Natural killer cell treated with Interleukin-12 subunit alpha and Interleukin-12 subunit beta and Interleukin-15 and Interleukin-18, amount 100 ng/mL, for 72 hours (primary cell): Measurements from ENCODE around the gene NFE2L2. TPM values are rescaled to one million over a fixed set of nuclear protein-coding genes. Genes with fewer than 3 reads are reported as not detected.
"Not testable (repeated sequence)": the region's sequence is repeated elsewhere in the genome, so short reads cannot be mapped to it uniquely, and the experiment has no call there.

ENCODE experiments used
- ATAC-seq, 2 donors: fragments of 150-1000 bp; cut with Tn5 transposase in 1 of 2; sonication (Bioruptor Pico), chemical (Tn5 transposase) in 1 of 2; 2 replicates each; pipeline ENCODE4 v1.10.0; 2021
- DNase-seq: peaks from one replicate; pipeline ENCODE4 v3.0.0; 2022; ENCODE audit warnings: low spot score
- H3K27ac Mint-ChIP-seq, 2 donors: 1 replicate in 1 of 2; 2 replicates in 1 of 2; pipeline ENCODE4 v1.8.0; 2022; ENCODE audit warnings: mixed read lengths in 2 of 2, mild to moderate bottlenecking in 1 of 2, moderate library complexity in 1 of 2
- H3K27me3 Mint-ChIP-seq, 2 donors: 1 replicate in 1 of 2; 2 replicates in 1 of 2; pipeline ENCODE4 v1.8.0; 2022; ENCODE audit warnings: mixed read lengths in 2 of 2
- H3K36me3 Mint-ChIP-seq: one replicate; pipeline ENCODE4 v1.8.0; 2022; ENCODE audit warnings: mixed read lengths
- H3K4me1 Mint-ChIP-seq, 2 donors: 1 replicate in 1 of 2; 2 replicates in 1 of 2; pipeline ENCODE4 v1.8.0; 2022; ENCODE audit warnings: low read depth in 2 of 2, mixed read lengths in 2 of 2, mild to moderate bottlenecking in 1 of 2
- H3K4me3 Mint-ChIP-seq: one replicate; pipeline ENCODE4 v1.8.0; 2022; ENCODE audit warnings: mixed read lengths
- H3K9me3 Mint-ChIP-seq: 2 replicates; pipeline ENCODE4 v1.8.0; 2022; ENCODE audit warnings: mixed read lengths
- total RNA-seq, 2 donors: library from RNA; stranded (reverse); gene quantifications; one replicate each; pipeline ENCODE4 v1.2.3, GENCODE V29; 2022

NFE2L2 gene
- total RNA-seq, 2 donors from 2014 or later: 71.2 to 96.6 TPM

- Mint-ChIP-seq H3K4me1 (peaks cover 38 to 53% of the 10 kb centered on the region in 2 donors), H3K27ac (peak overlapping the region; percentile 48 to 82), H3K4me3 (no peak overlapping the region), H3K27me3 (no peaks in the 10 kb centered on the region), H3K9me3 (no peaks in the 10 kb centered on the region), H3K36me3 (peaks cover 40% of the 10 kb centered on the region)
- DNase-seq (no peak), ATAC-seq (no peak)
Observed at GRCh38 chr2:177229442-177230242, 34.9 kb downstream of the NFE2L2 start.

GRCh38 chr2:177225965-177226360 lies 38.6 kb downstream of the NFE2L2 start:
- ATAC-seq (no peak), DNase-seq (no peak)
- Mint-ChIP-seq H3K4me1 (peaks cover 39 to 49% of the 10 kb centered on the region in 2 donors), H3K9me3 (no peaks in the 10 kb centered on the region), H3K4me3 (no peak overlapping the region), H3K27ac (peak overlapping the region; percentile 48 to 82), H3K27me3 (no peaks in the 10 kb centered on the region), H3K36me3 (peaks cover 44% of the 10 kb centered on the region)

GRCh38 chr2:177223436-177223835 lies 41.1 kb downstream of the NFE2L2 start:
- Mint-ChIP-seq H3K36me3 (peaks cover 44% of the 10 kb centered on the region), H3K4me1 (peaks cover 34 to 46% of the 10 kb centered on the region in 2 donors), H3K27ac (peak overlapping the region; percentile 21 to 55)
- ATAC-seq, H3K9me3 Mint-ChIP-seq, DNase-seq, H3K27me3 Mint-ChIP-seq, H3K4me3 Mint-ChIP-seq: not testable (repeated sequence)

GRCh38 chr2:177221970-177222369 lies 42.6 kb downstream of the NFE2L2 start:
- Mint-ChIP-seq H3K4me1 (peaks cover 39 to 43% of the 10 kb centered on the region in 2 donors), H3K4me3 (no peak overlapping the region)
- DNase-seq: no peak

GRCh38 chr2:177221534-177221933 lies 43.0 kb downstream of the NFE2L2 start:
- Mint-ChIP-seq H3K27ac (peak overlapping the region; percentile 46 to 70), H3K4me3 (no peak overlapping the region)

More at GRCh38 chr2:177221970-177222369, 42.6 kb downstream of the NFE2L2 start:
- peak overlapping the region; percentile 46 to 70 for H3K27ac Mint-ChIP-seq
- H3K36me3 Mint-ChIP-seq: peaks cover 51% of the 10 kb centered on the region
- no peak for ATAC-seq
- no peaks in the 10 kb centered on the region for H3K27me3 Mint-ChIP-seq
- H3K9me3 Mint-ChIP-seq: no peaks in the 10 kb centered on the region

GRCh38 chr2:177219787-177220186 lies 44.7 kb downstream of the NFE2L2 start:
- peak overlapping the region in 1 of 2 donors; percentile 40 for H3K27ac Mint-ChIP-seq
- DNase-seq, H3K4me3 Mint-ChIP-seq, H3K27me3 Mint-ChIP-seq, ATAC-seq, H3K9me3 Mint-ChIP-seq: not testable (repeated sequence)
- H3K36me3 Mint-ChIP-seq: peaks cover 71% of the 10 kb centered on the region
- peaks cover 55 to 61% of the 10 kb centered on the region in 2 donors for H3K4me1 Mint-ChIP-seq

More at GRCh38 chr2:177221534-177221933, 43.0 kb downstream of the NFE2L2 start:
- peaks cover 55% of the 10 kb centered on the region for H3K36me3 Mint-ChIP-seq
- H3K4me1 Mint-ChIP-seq: peaks cover 43 to 46% of the 10 kb centered on the region in 2 donors
- DNase-seq (no peak), ATAC-seq (no peak)
- H3K9me3 Mint-ChIP-seq: no peaks in the 10 kb centered on the region
- H3K27me3 Mint-ChIP-seq: no peaks in the 10 kb centered on the region

- no peak for ATAC-seq
- no peaks in the 10 kb centered on the region for H3K9me3 Mint-ChIP-seq
- peak overlapping the region; percentile 51 for H3K4me3 Mint-ChIP-seq
Observed at GRCh38 chr2:177217247-177217843, 47.2 kb downstream of the NFE2L2 start.

GRCh38 chr2:177212891-177213856 lies 51.4 kb downstream of the NFE2L2 start:
- peak; percentile 81 to 86 for ATAC-seq
- Mint-ChIP-seq H3K4me1 (peaks cover 33 to 47% of the 10 kb centered on the region in 2 donors), H3K9me3 (no peaks in the 10 kb centered on the region), H3K27me3 (no peaks in the 10 kb centered on the region), H3K36me3 (peaks cover 41% of the 10 kb centered on the region), H3K27ac (peak overlapping the region; percentile 99), H3K4me3 (peak overlapping the region; percentile 93)
- peak; percentile 96 for DNase-seq

More at GRCh38 chr2:177217247-177217843, 47.2 kb downstream of the NFE2L2 start:
- peaks cover 74% of the 10 kb centered on the region for H3K36me3 Mint-ChIP-seq
- no peaks in the 10 kb centered on the region for H3K27me3 Mint-ChIP-seq
- DNase-seq: no peak
- H3K27ac Mint-ChIP-seq: peak overlapping the region; percentile 57 to 99
- peaks cover 52 to 62% of the 10 kb centered on the region in 2 donors for H3K4me1 Mint-ChIP-seq

GRCh38 chr2:177212106-177212890 lies 52.2 kb downstream of the NFE2L2 start, which contains the start of gene HNRNPA3:
Gene HNRNPA3 (plus strand): TSS chr2:177212794. CDS start chr2:177212800, 6 bp downstream.
- Mint-ChIP-seq H3K36me3 (peaks cover 35% of the 10 kb centered on the region), H3K27me3 (no peaks in the 10 kb centered on the region), H3K27ac (peak within 1 kb of the TSS; percentile 99), H3K9me3 (no peaks in the 10 kb centered on the region), H3K4me1 (peaks cover 29 to 47% of the 10 kb centered on the region in 2 donors), H3K4me3 (peak within 1 kb of the TSS; percentile 93)
- peak; percentile 100 for DNase-seq
- peak; percentile 94 to 95 for ATAC-seq

- no peak for ATAC-seq
- peak overlapping the region; percentile 99 for H3K27ac Mint-ChIP-seq
- DNase-seq: no peak
- H3K9me3 Mint-ChIP-seq: no peaks in the 10 kb centered on the region
- H3K36me3 Mint-ChIP-seq: peaks cover 28% of the 10 kb centered on the region
- H3K4me3 Mint-ChIP-seq: peak overlapping the region; percentile 93
- H3K27me3 Mint-ChIP-seq: no peaks in the 10 kb centered on the region
- peaks cover 24 to 43% of the 10 kb centered on the region in 2 donors for H3K4me1 Mint-ChIP-seq
Observed at GRCh38 chr2:177211576-177212105, 52.9 kb downstream of the NFE2L2 start.

- DNase-seq (no peak), ATAC-seq (no peak)
- H3K4me1 Mint-ChIP-seq: peaks cover 20 to 38% of the 10 kb centered on the region in 2 donors
- H3K27ac Mint-ChIP-seq: peak overlapping the region; percentile 99
- H3K9me3 Mint-ChIP-seq: no peaks in the 10 kb centered on the region
- no peaks in the 10 kb centered on the region for H3K27me3 Mint-ChIP-seq
- peaks cover 24% of the 10 kb centered on the region for H3K36me3 Mint-ChIP-seq
- peak overlapping the region; percentile 93 for H3K4me3 Mint-ChIP-seq
Observed at GRCh38 chr2:177211169-177211568, 53.4 kb downstream of the NFE2L2 start.

- Mint-ChIP-seq H3K27me3 (no peaks in the 10 kb centered on the region), H3K4me1 (peaks cover 6 to 16% of the 10 kb centered on the region in 2 donors), H3K36me3 (no peaks in the 10 kb centered on the region), H3K4me3 (no peak overlapping the region), H3K27ac (no peak overlapping the region), H3K9me3 (no peaks in the 10 kb centered on the region)
- peak in 1 of 2 donors; percentile 58 for ATAC-seq
- DNase-seq: no peak
Observed at GRCh38 chr2:177207101-177207500, 57.4 kb downstream of the NFE2L2 start.
